ENCODE results near the gene DYNC2LI1.

DYNC2LI1 gene

DNA sequence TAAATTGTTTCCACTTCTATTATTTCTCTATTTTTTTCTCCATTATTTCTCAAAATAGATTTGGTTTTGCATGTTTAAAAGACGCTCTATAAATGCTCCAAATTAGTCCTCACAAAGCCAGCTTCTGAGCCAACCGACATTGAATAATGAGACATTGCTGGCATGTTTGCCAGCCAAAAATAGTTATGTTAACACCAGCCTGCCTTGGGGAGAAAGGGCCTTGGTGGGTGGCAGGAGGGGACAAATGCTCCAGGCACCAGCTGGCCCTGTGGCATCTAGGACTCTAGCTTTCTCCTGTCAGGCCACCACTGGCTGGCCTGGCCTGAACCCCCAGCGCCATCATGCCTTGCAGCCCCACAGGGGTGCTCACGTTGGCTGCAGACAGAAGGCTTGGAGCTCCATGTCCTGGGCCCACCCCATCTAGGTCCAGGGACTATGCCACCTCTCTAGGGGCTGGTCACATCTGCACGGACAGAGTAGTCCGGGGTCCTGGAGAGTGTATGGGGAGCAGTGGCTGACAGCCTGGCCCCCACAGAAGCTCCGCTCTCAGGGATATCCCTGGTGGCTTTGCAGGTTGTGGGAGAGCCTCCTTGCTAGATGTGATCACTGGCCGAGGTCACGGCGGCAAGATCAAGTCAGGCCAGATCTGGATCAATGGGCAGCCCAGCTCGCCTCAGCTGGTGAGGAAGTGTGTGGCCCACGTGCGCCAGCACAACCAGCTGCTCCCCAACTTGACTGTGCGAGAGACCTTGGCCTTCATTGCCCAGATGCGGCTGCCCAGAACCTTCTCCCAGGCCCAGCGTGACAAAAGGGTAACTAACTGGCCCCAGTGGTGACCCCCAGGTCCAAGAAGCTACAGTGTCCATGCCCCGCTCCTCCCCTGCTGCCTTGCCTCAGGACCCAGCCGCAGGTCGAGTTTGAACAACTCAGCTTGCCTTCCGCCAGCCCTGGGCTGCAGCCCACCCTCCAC lies 77.5 kb downstream of the DYNC2LI1 start:
- no peak for DNase-seq

DNA sequence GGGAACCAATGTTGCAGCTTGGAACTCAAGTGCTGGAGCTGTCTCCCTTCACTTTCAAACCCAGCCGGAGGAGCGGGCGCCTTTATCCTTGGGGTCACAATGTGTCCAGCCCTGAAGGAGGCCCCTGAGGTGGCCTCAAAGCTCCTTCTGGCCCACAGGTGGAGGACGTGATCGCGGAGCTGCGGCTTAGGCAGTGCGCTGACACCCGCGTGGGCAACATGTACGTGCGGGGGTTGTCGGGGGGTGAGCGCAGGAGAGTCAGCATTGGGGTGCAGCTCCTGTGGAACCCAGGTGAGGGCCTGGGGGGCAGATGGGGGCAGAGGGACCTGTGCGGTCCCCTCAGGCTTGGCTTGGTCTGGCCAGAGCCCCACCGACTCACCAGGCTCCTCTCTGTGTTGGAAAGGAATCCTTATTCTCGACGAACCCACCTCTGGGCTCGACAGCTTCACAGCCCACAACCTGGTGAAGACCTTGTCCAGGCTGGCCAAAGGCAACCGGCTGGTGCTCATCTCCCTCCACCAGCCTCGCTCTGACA lies 78.4 kb downstream of the DYNC2LI1 start:
- DNase-seq = no peak

DNA sequence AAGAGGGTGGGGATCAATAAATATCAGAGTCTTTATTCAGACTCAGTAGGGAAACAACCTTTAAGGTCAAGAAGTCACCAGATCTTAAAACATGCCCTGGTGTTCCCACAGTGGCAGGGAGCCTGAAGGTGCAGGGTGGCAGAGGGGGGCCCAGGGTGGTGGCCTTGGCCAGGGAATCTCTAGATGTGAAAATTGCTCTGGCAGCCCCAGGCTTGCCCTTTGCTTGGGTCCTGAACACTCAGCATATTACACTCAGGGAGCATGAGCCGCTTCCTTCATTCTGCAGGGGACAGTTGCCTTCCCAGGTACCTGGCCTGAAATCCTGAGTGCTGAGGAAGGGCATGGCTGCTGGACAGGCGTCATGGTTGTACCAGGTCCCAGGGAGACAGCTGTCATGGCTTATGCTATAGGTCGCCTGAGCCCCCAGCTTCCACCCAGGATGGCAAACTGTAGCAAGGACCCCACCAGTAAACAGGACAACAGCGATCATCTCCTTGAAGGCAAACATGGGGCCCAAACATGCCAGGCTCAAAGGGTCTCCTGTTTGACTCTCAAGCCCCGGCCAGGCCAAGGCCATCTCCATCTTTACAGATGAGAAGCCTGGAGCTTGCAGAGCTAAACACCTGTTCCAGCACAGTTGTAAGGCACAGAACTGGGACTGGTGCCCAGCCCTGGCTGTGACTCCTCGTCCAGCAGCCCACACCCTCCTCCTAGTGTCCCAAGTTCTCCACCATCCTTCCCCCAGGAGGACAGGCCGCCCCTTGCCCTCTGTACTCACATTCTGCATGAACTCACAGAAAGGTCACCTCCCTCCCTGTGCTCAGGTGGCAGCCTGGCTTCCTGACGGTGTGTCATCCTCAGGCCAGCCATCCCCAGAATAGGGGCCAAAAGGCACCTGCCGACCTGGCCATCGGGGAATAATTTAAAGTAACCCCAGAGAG lies 79.6 kb downstream of the DYNC2LI1 start:
- no peak for DNase-seq

DNA sequence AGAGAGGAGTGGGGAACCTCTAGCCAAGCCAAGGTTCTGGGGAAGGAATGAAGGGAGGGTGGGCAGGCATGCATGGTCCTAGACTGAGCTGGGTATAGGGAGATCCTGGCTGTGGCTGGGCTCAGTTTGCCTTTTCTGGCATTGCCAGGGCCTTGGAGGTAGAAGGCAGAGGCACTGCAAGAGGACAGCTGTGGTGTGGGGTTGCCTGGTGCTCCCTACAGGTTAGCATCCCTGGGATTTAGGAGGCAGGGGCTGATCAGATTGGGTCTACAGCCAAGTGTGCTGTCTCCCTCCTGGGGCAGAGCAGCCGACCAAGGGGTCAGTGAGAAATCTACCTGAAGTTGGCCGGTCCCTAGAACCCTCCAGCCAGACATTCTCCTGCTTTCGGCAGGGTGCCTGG lies 80.8 kb downstream of the DYNC2LI1 start:
- no peak for DNase-seq

DNA sequence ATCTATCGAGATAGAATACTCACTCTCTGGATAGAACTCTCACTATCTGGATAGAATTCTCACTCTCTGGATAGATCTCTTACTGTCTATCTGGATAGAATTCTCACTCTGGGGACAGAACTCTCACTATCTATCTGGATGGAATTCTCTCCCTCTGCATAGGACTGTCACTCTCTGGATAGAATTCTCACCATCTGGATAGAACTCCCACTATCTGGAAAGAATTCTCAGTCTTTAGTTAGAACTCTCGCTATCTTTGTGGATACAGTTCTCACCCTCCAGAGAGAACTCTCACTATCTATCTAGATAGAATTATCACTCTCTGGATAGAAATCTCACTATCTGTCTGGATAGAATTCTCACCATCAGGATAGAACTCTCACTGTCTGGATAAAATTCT lies 81.5 kb downstream of the DYNC2LI1 start:
- no peak for DNase-seq

Data from activated CD4-positive, alpha-beta T cell treated with anti-CD3 and anti-CD28 coated beads for 1 hour (primary cell).